T-cell (primary cell): ENCODE measurements around the gene ROBO2. TPM values are rescaled to one million over a fixed set of nuclear protein-coding genes. Genes with fewer than 3 reads are reported as not detected.

Experiments used
- ATAC-seq, 4 experiments: fragments of 200-7000 bp in 3 of 4; fragments of 150-1000 bp in 1 of 4; cut with Tn5 transposase; replicated peaks in 1 of 4; 1 replicate in 3 of 4; 2 replicates in 1 of 4; pipeline ENCODE4 v1.10.0; 2021; ENCODE audit warnings: moderate library complexity in 3 of 4, mild to moderate bottlenecking in 2 of 4, moderate number of reproducible peaks in 1 of 4
- CTCF ChIA-PET, 2 donors: fragments of 300-600 bp; sonication (Branson Sonifier 250); formaldehyde crosslinking; loops; one replicate each; lab custom pipeline; 2022; ENCODE audit warnings: antibody characterized with exemption in 2 of 2; lab: Charles Lee
- POLR2A ChIA-PET, 2 donors: fragments of 300-600 bp; sonication (Branson Sonifier 250); formaldehyde crosslinking; loops; one replicate each; lab custom pipeline; 2022; ENCODE audit warnings: antibody characterized with exemption in 2 of 2; lab: Charles Lee
- DNase-seq, 35 experiments: peaks; one replicate each; pipeline versions ENCODE4 v3.0.0 to v3.0.0-alpha.2; 2013 to 2023
- H3K27ac ChIP-seq: one replicate; pipeline ENCODE4 v1.5.1; 2013; ENCODE audit warnings: low read length
- H3K27me3 ChIP-seq, 2 experiments: replicated peaks in 1 of 2; 1 replicate in 1 of 2; 2 replicates in 1 of 2; pipeline versions ENCODE4 v1.6.1 to v1.7.0; 2013; ENCODE audit warnings: low read length in 1 of 2, mixed read lengths in 1 of 2; ENCODE audit not compliant: control insufficient read depth in 2 of 2, insufficient read depth in 2 of 2; ENCODE audit errors: extremely low read depth in 1 of 2
- H3K36me3 ChIP-seq, 2 donors: 1 replicate in 1 of 2; 2 replicates in 1 of 2; pipeline versions ENCODE4 v1.6.1 to v1.7.0; 2013; ENCODE audit warnings: low read length in 1 of 2; ENCODE audit not compliant: control insufficient read depth in 2 of 2, insufficient read depth in 1 of 2; ENCODE audit errors: extremely low read depth in 1 of 2
- H3K4me1 ChIP-seq, 2 experiments: 1 replicate in 1 of 2; 2 replicates in 1 of 2; pipeline versions ENCODE4 v1.6.1 to v1.7.0; 2013; ENCODE audit warnings: low read length in 2 of 2, mixed read lengths in 1 of 2; ENCODE audit not compliant: insufficient read depth in 2 of 2, control insufficient read depth in 1 of 2; ENCODE audit errors: extremely low read depth in 1 of 2
- H3K4me3 ChIP-seq, 2 donors: 1 replicate in 1 of 2; 2 replicates in 1 of 2; pipeline versions ENCODE4 v1.5.1 to v1.7.0; 2013; ENCODE audit warnings: mild to moderate bottlenecking in 2 of 2, low read length in 1 of 2, moderate library complexity in 1 of 2; ENCODE audit not compliant: control insufficient read depth in 1 of 2; ENCODE audit errors: extremely low read depth in 1 of 2
- H3K9me3 ChIP-seq: 2 replicates; pipeline ENCODE4 v1.7.0; 2013
- H3K27ac Mint-ChIP-seq, 2 donors: one replicate each; pipeline ENCODE4 v1.8.0; 2020 to 2021; ENCODE audit warnings: mild to moderate bottlenecking in 2 of 2, mixed read lengths in 2 of 2
- H3K27me3 Mint-ChIP-seq, 2 donors: one replicate each; pipeline ENCODE4 v1.8.0; 2021 to 2022; ENCODE audit warnings: mixed read lengths in 2 of 2
- H3K36me3 Mint-ChIP-seq: one replicate; pipeline ENCODE4 v1.8.0; 2021; ENCODE audit warnings: mixed read lengths
- H3K4me1 Mint-ChIP-seq, 3 donors: one replicate each; pipeline ENCODE4 v1.8.0; 2020 to 2022; ENCODE audit warnings: mixed read lengths in 3 of 3, mild to moderate bottlenecking in 1 of 3
- H3K4me3 Mint-ChIP-seq, 3 donors: one replicate each; pipeline ENCODE4 v1.8.0; 2020 to 2022; ENCODE audit warnings: mild to moderate bottlenecking in 3 of 3, mixed read lengths in 3 of 3, moderate library complexity in 3 of 3
- H3K9me3 Mint-ChIP-seq, 3 donors: one replicate each; pipeline ENCODE4 v1.8.0; 2020 to 2022; ENCODE audit warnings: mixed read lengths in 3 of 3
- WGBS: methylation state at CpG from one replicate; pipeline ENCODE4 v1.1.5; 2013; ENCODE audit warnings: missing lambda C conversion rate; ENCODE audit not compliant: insufficient coverage; 5-methylcytosine and 5-hydroxymethylcytosine counted together
- total RNA-seq, 35 experiments: library from RNA in 6 of 35; stranded (reverse) in 6 of 35; fragments of 120-200 nt in 1 of 35; gene quantifications; one replicate each; pipeline versions ENCODE4 v1.2.1 to v1.2.4 and lab custom pipeline; 2013 to 2026

Gene ROBO2
- total RNA-seq, 5 donors from 2014 or later (not counting 1 experiment from before 2014, with no cell fraction given), result not detected

DNA sequence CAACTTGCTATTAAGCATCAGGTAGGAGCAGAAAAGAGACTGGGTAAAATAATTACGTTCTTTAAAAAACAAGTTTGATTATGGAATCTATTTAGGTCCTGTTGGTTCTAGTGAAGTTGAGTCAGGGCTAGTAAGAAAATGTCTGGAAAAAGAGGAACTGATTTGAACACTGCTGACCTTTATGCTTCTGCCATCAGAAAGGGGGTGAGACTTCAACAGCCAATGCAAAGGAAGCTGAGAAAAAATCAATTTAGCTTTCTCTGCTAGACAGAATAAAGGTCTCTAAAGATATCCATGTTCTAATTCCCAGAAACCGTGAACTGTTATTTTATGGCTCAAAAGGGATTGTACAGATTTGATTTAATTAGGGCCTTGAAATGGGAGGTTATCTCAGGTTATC lies 157.5 kb downstream of the ROBO2 start:
- H3K4me3 ChIP-seq, result no peak overlapping the region
- Mint-ChIP-seq H3K27ac (no peak overlapping the region), H3K36me3 (no peaks in the 10 kb centered on the region), H3K4me1 (no peaks in the 10 kb centered on the region), H3K9me3 (peaks cover 6 to 12% (median 8%) of the 10 kb centered on the region in 3 donors), H3K4me3 (no peak overlapping the region), H3K27me3 (no peaks in the 10 kb centered on the region)
- ATAC-seq (no peak), DNase-seq (no peak)
- no peaks in the 10 kb centered on the region for H3K27me3 ChIP-seq
- no peak overlapping the region for H3K27ac ChIP-seq
- WGBS, result 70% methylated on average over 1 of the region's 2 CpGs
- H3K36me3 ChIP-seq, result no peaks in the 10 kb centered on the region
- ChIA-PET CTCF (no interaction called here), POLR2A (no interaction called here)
- H3K4me1 ChIP-seq, result no peaks in the 10 kb centered on the region
- no peaks in the 10 kb centered on the region for H3K9me3 ChIP-seq

DNA sequence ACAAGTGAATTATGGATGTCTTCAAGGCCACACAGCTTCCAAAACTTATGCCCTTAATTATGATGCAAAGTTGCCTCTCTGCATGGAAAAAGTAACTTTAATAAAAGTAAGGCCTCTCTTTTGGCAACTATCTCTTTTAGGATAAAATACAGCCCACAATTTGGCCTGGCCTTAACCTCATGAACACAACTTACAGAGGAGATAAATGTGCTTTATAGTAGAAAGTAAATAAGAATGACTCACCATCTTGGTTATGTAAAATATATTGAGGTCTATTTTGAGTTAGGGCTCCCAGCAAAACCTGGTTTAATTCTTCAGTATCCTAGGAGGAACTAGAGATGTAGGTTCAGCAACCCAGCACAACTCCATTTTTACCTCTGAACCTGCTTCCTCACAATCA lies 164.0 kb downstream of the ROBO2 start:
- H3K4me3 Mint-ChIP-seq, result no peak overlapping the region
- DNase-seq, result no peak

DNA sequence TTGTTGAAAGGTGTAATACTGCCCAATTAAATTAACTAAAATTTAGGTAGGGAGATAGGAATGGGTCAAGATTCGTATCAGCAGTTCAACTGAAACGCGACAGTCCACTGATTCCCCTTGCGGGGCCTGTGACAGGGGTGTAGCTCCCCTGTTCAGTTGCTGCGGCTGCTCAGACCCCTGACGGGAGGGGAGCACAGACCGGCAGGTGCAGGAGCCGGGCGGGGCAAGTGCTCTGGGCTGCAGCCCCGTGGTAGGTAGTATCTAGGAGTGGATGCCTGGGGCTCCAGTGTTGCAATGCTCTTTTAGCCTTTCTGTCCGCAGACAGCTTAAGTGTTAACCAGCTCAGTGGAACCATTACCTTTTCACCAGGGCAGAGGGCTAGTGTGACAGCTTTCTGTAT lies 164.9 kb downstream of the ROBO2 start:
- H3K36me3 ChIP-seq, result no peaks in the 10 kb centered on the region
- ChIA-PET CTCF (no interaction called here), POLR2A (no interaction called here)
- ATAC-seq (no peak), DNase-seq (no peak)
- peaks cover 5 to 12% (median 6%) of the 10 kb centered on the region in 3 donors for H3K9me3 Mint-ChIP-seq
- no peaks in the 10 kb centered on the region for H3K4me1 Mint-ChIP-seq
- H3K4me3 Mint-ChIP-seq, result no peak overlapping the region
- no peaks in the 10 kb centered on the region for H3K9me3 ChIP-seq
- no peak overlapping the region for H3K4me3 ChIP-seq
- H3K27ac Mint-ChIP-seq, result no peak overlapping the region
- no peaks in the 10 kb centered on the region for H3K27me3 ChIP-seq
- H3K27me3 Mint-ChIP-seq, result no peaks in the 10 kb centered on the region
- H3K27ac ChIP-seq, result no peak overlapping the region
- no peaks in the 10 kb centered on the region for H3K36me3 Mint-ChIP-seq
- H3K4me1 ChIP-seq, result no peaks in the 10 kb centered on the region
- WGBS, result 82% methylated on average over 11 of the region's 11 CpGs

More for the DNA sequence above, 164.0 kb downstream of the ROBO2 start:
- no peak for ATAC-seq
- Mint-ChIP-seq H3K36me3 (no peaks in the 10 kb centered on the region), H3K9me3 (peaks cover 6 to 12% (median 9%) of the 10 kb centered on the region in 3 donors), H3K27me3 (no peaks in the 10 kb centered on the region), H3K27ac (no peak overlapping the region), H3K4me1 (no peaks in the 10 kb centered on the region)
- Histone ChIP-seq H3K9me3 (no peaks in the 10 kb centered on the region), H3K4me1 (no peaks in the 10 kb centered on the region), H3K4me3 (no peak overlapping the region), H3K27ac (no peak overlapping the region), H3K27me3 (no peaks in the 10 kb centered on the region), H3K36me3 (no peaks in the 10 kb centered on the region)
- ChIA-PET CTCF (no interaction called here), POLR2A (no interaction called here)

DNA sequence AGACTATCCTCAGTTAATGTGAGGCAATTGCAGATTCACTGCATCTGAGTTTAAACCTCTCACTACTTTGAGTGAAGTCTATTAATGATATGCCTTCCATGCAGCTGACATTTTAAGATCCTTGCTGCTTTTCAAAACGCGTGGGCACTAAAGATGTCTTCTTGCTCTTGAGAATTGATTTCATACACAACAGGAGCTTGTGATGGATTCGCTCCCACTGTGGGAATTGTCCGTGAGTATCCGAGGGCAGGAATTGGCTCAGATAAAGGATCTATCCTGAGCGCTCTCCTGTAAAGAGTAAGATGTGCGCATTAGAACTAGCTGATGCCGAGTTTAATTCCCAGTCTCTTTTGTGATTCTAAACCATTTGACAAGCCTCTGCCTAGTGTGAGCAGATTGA lies 167.9 kb downstream of the ROBO2 start:
- no peaks in the 10 kb centered on the region for H3K27me3 ChIP-seq
- H3K27me3 Mint-ChIP-seq, result no peaks in the 10 kb centered on the region
- H3K4me3 ChIP-seq, result no peak overlapping the region
- WGBS, result 50% methylated on average over 2 of the region's 8 CpGs
- H3K27ac Mint-ChIP-seq, result no peak overlapping the region
- POLR2A ChIA-PET, result interaction anchor here in 1 of 2 donors (0.5 kb wide), 1 partner anchor 103 kb away, joined by 3 read pairs; no protein-coding TSS in a partner anchor
- no peaks in the 10 kb centered on the region for H3K36me3 Mint-ChIP-seq
- peaks cover 5 to 16% (median 8%) of the 10 kb centered on the region in 3 donors for H3K9me3 Mint-ChIP-seq
- no peak overlapping the region for H3K27ac ChIP-seq
- no peaks in the 10 kb centered on the region for H3K9me3 ChIP-seq
- DNase-seq, result no peak
- CTCF ChIA-PET, result no interaction called here
- no peak for ATAC-seq
- no peak overlapping the region for H3K4me3 Mint-ChIP-seq
- no peaks in the 10 kb centered on the region for H3K4me1 Mint-ChIP-seq
- H3K4me1 ChIP-seq, result no peaks in the 10 kb centered on the region
- H3K36me3 ChIP-seq, result no peaks in the 10 kb centered on the region

DNA sequence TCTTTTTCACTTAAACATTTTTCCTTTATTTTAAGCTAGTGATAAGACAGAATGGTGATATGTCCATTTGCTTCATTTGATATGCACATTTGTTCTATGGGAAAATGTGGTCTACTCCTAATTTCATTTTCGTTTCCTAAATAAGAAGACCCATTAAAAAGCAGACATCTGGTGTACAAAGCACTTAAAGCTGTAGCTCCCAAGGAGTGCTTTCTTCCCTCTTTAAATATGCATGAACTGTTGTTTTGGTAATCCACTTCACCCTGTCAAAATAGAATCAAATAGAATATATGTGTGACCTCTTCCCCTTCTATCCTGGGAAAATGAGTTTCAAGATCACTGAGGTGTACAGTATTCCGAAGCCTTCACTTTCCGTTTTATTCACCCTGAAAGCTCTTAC lies 182.8 kb downstream of the ROBO2 start:
- no peaks in the 10 kb centered on the region for H3K4me1 ChIP-seq
- peaks cover 6 to 19% (median 10%) of the 10 kb centered on the region in 3 donors for H3K9me3 Mint-ChIP-seq
- no peak overlapping the region for H3K27ac Mint-ChIP-seq
- no peaks in the 10 kb centered on the region for H3K36me3 Mint-ChIP-seq
- ChIA-PET POLR2A (no interaction called here), CTCF (no interaction called here)
- H3K27ac ChIP-seq, result no peak overlapping the region
- H3K36me3 ChIP-seq, result no peaks in the 10 kb centered on the region
- no peak overlapping the region for H3K4me3 ChIP-seq
- WGBS, result no CpG with 5 or more reads among the region's 3 CpGs
- no peaks in the 10 kb centered on the region for H3K27me3 Mint-ChIP-seq
- no peaks in the 10 kb centered on the region for H3K9me3 ChIP-seq
- no peak for ATAC-seq
- H3K4me1 Mint-ChIP-seq, result no peaks in the 10 kb centered on the region
- H3K27me3 ChIP-seq, result no peaks in the 10 kb centered on the region
- H3K4me3 Mint-ChIP-seq, result no peak overlapping the region
- DNase-seq, result no peak

DNA sequence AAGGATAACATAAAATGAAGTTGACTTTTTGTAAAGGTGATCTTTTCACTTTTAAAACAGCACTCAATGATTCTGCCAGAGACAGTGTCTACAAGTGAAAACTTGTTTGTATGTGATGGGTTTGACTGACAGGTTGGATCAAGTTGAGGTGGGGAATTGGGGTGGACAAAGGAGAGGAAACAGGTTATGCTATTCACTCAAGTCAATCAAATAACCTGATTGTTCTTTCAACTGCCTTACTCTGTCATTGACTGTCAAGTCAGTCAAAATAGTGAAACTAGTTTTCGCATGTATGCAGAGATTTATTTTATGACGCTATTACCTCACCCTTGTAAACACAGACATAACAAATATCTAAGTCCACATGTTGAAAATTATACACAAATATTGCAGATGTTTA lies 187.7 kb downstream of the ROBO2 start:
- Histone ChIP-seq H3K4me1 (no peaks in the 10 kb centered on the region), H3K4me3 (no peak overlapping the region), H3K27me3 (no peaks in the 10 kb centered on the region), H3K27ac (no peak overlapping the region), H3K9me3 (no peaks in the 10 kb centered on the region), H3K36me3 (no peaks in the 10 kb centered on the region)
- Mint-ChIP-seq H3K4me3 (no peak overlapping the region), H3K36me3 (no peaks in the 10 kb centered on the region), H3K4me1 (no peaks in the 10 kb centered on the region), H3K27ac (no peak overlapping the region), H3K9me3 (peaks cover 3 to 15% (median 8%) of the 10 kb centered on the region in 3 donors), H3K27me3 (no peaks in the 10 kb centered on the region)
- DNase-seq (no peak), ATAC-seq (no peak)
- ChIA-PET CTCF (no interaction called here), POLR2A (no interaction called here)
- WGBS, result no CpG with 5 or more reads among the region's 2 CpGs

DNA sequence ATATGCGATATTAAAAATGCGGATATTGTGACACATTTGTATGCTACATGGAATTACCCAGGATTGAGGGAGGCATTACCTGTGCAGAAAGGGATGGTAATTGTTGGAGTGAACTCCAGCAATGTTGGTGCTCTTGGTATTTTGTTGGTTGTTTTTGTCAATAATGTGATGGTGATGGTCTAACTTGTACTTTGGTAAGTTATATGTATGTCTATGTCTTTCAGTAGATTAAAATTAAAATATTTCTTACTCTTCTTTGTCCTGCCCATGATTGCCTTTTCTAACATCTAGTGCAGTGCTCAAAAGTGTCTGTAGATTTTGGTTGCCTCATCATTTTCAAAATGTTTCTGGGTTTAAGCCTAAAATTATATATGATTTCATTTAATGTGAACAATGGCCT lies 192.7 kb downstream of the ROBO2 start:
- H3K27ac Mint-ChIP-seq, result no peak overlapping the region
- POLR2A ChIA-PET, result no interaction called here

More for the DNA sequence above, 192.7 kb downstream of the ROBO2 start:
- ATAC-seq (no peak), DNase-seq (no peak)
- WGBS, result 100% methylated on average over 2 of the region's 2 CpGs
- Mint-ChIP-seq H3K36me3 (no peaks in the 10 kb centered on the region), H3K4me1 (no peaks in the 10 kb centered on the region), H3K27me3 (no peaks in the 10 kb centered on the region), H3K9me3 (peaks cover 0 to 23% (median 8%) of the 10 kb centered on the region in 3 donors), H3K4me3 (no peak overlapping the region)
- no peaks in the 10 kb centered on the region for H3K9me3 ChIP-seq
- H3K27me3 ChIP-seq, result no peaks in the 10 kb centered on the region
- no peak overlapping the region for H3K27ac ChIP-seq
- CTCF ChIA-PET, result no interaction called here
- H3K4me1 ChIP-seq, result no peaks in the 10 kb centered on the region
- no peak overlapping the region for H3K4me3 ChIP-seq
- no peaks in the 10 kb centered on the region for H3K36me3 ChIP-seq
